ENCODE data around the gene AKR1C8.
"Not testable (repeated sequence)": the region's sequence is repeated elsewhere in the genome, so short reads cannot be mapped to it uniquely, and the experiment has no call there.

The AKR1C8 gene

DNA sequence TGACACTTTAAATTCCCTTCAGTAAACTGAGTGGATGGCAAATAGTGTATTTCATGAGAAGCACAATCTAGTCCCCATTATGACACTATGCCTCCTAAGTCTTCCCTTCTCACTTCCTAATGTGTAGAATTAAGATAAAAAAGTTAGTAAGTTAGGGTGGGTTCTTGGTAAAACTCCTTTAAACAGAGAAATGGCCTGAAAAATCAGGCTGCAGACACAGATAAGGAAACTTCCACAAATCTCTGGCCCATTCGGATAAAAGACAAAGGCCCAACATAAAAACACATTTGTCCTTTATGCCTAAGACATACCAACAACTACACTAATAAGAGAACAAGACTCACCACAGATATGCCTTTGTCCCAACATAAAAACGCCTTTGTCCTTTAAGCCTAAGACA is 21.5 kb downstream of the AKR1C8 start:
- DNase-seq, result no peak

DNA sequence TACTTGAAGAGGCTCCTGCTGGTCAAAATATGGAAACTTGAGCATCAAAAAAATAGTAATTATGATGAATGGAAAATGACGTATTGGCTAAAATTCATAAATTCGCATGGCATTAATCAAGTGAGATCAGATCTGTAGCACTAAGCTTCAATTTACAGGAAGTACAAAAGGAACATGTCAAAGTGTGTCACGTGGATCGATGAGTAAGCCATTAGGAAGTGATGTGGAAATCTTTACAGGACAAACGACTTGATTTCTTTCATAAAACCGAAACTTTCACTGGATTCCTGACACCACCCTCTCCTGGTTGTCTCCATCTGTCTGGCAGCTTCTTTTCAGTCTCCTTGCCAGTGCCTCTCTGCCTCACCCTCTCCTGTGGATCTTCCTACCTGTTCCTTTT is 25.8 kb downstream of the AKR1C8 start:
- DNase-seq, result no peak

DNA sequence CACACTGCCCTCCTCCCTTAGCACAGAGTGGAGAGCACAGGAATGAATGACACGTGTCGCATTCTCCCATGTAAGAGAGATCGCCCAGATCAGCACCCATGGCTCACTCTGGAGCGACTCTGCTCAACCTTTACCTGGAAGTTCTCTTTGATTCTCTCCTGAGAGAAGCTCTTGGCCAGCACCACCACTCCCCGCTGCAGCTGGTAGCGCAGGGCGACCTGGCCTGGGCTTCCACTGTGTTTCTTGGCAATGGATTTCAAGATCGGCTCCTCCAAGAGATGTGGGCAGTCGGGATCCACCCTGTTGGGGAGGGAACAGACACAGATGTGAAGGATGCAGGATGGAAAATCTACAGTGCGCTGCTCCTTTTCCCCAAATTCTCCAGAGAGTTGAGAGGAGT is 27.4 kb downstream of the AKR1C8 start:
- no peak for DNase-seq

DNA sequence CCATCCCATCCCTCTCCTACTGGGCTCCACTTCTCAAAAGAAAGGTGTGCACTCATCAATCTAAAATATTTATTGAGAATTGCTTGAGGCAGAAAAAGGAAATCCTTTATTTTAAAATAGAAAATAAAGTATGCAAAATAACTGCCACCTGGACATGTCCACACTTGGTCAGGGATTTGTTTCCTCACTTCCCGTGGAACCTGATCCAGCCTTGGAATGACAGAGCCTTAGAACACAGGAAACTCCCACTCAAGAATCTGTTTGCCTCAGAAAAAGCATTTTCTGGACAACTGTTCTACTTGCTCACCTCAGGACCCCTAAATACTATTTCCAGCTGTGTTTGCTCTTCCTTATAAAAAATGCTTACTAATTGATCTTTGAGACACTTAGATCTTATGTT is 29.0 kb downstream of the AKR1C8 start:
- no peak for DNase-seq

DNA sequence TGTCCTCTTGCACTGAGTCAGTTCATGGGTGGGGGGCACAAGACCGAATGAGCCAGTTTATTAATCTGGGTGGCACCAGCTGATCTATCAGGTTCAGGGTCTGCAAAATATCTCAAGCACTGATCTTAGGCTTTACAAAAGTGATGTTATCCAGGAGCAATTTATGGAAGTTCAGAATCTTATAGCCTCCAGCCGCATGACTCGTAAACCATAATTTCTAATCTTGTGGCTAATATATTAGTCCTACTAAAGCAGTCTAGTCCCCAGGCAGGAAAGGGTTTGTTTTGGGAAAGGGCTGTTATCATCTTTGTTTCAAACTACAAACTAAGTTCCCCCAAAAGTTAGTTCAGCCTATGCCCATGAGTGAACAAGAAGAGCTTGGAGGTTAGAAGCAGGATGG is 33.9 kb downstream of the AKR1C8 start:
- no peak for DNase-seq

DNA sequence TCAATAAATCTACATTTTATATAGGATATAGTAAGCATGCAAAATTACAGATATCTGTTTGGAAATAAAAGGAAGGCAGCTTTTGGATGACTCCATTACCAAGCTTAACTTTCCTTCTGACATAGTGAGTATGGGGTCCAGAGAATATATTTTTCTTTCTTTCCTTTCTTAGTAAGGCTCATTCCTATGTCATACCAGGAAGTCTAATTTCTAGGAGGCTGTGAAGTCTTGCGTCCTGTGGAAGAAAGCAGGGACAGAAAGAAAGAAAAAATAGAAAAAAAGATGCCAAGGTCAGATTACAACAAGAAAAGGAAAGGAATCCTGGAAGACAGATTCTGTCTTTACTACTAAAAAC is 36.3 kb downstream of the AKR1C8 start:
- no peak for DNase-seq

DNA sequence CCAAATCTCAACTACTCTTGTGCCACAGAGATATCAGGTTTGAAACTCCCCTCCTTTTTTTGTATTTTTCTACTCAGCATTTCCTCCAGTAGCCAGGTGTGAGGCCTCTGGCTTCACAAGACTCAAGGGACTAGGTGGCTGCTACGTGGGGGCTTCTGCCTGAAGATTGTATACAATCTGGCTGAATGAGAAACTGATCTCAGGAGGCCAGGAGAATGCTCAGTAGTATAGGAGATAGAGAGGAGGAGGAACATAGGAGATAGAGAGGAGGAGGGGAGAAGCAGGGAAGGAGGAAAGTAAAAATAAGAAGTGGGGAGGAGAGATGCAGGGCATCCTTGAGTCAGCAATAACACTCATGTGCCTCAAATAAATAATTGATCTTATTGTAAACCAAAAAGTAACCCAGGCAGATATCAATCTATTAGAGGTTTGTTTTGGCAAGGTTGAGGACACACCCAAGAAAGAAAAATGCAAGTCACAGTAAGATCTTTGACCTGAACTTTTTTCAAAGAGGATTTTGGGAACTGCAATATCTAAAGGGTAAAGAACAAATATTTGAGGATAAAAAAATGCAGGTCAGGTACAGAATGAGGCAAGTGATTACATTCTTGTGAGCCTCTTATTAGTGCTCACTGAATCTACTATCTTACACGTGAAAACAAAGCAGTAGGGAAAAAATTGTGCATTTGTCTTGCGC is 36.8 kb downstream of the AKR1C8 start:
- no peak for DNase-seq

DNA sequence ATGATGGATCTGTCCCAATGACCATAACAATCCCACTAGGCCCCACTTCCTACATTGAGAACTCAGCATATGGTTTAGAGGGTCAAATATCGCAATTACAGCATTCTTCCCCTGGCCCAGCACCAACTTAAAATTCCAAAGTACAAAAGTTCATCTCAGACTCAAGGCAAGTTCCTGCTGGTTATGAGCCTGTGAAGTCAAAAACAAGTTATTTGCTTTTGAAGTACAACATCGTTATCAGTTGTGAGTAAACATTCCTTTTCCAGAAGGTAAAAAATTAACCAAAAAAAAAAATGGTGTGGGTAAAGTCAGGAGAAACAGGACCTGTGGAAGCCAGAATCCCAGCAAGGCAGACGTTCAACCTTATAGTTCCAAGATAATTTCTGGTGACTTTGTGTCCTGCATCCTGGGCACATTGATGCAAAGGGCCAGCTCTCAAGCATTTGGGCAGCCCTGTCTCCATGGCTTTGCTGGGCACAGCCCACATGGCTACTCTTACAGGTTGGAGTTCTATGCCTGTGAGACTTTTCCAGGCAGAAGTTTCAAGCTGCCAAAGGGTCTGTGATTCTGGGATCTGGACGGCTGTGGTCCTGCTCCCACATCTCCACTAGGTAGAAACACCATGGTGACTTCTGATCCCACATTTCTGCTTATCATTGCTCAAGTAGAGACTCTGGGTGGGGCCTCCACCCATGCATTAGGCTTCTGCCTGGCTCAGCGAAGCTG is 37.5 kb downstream of the AKR1C8 start:
- no peak for DNase-seq

DNA sequence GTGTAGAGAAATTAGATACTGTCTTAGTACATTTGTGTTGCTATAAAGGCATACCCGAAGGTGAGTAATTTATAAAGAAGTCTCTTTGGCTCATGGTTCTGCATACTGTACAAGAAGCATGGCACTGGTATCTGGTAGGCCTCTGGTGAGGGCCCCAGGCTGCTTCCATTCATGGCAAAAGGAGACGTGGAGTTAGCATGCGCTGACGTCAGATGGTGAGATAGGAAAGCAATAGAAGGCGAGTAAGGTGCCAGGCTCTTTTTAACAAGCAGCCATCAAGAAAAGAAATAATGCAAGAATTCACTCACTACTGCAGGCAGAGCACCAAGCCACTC is 38.1 kb downstream of the AKR1C8 start:
- no peak for DNase-seq

DNA sequence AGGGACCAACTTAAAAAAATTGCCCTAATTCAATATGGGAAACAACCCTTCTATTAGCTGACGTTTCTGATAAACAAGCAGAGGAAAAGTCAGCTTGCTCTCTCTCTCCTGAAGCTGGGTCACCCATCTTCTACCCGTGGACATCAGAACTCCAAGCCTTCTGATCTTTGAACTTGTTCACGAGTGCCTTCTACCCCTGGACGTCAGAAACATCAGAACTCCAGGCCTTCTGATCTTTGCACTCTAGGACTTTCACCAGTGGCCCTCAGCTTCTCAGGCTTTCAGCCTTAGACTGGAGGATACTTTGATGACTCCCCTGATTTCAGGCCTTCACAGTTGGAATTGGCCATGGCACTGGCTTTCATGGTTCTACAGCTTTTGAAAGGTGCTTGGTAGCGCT is 41.8 kb downstream of the AKR1C8 start:
- no peak for DNase-seq

DNA sequence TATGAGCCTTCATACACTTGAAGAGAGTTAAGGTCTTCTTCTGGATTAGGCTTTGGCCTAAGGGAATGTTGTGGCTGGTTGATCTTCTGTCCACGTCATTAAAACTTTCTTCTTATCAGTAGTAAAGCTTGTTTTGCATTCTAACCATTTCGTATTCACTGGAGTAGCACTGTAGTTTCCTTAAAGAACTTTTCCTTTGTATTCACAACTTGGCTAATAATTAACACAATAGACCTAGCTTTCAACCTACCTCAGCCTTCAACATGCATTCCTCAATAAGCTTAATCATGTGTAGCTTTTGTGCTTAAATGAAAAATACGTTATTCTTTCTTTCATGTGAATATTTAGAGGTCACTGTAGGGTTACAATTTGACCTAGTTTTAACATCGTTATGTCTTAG is 42.8 kb downstream of the AKR1C8 start:
- DNase-seq, result no peak

DNA sequence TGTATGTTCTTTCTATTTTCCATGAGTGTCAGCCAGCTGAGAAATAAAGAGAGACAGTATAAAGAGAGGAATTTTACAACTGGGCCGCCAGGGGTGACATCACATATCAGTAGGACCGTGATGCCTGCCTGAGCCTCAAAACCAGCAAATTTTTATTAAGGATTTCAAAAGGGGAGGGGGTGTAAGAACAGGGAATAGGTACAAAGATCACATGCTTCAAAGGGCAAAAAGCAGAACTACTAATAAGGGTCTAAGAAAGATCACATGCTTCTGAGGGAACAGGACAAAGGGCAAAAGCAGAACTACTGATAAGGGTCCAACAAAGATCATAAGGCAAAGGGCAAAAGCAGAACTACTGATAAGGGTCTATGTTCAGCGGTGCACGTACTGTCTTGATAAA is 47.3 kb downstream of the AKR1C8 start:
- not testable (repeated sequence) for DNase-seq

DNA sequence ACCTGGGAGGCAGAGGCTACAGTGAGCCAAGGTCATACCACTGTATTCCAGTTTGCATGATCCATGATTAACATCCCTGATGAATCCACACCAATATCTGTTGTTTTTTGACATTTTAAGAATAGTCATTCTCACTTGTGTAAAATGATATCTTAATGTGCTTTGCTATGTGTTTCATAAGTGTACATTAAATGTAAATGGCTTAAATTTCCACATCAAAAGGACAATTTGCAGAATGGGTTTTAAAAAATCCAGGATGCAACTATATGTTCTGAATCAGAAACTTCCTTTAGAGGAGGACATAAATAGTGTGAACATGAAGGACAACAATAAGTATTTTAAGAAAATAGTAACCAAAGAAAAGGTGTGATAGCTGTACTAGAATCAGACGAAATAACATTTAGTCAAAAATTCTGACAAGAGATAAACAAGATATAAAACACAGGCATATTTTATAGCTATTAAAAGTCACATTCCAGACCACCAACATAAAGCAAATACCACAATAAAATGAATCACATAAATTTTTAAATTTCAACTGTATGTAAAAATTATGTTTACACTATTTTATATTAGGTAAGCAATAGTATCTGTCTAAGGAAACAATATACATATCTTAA is 48.4 kb downstream of the AKR1C8 start:
- DNase-seq, result no peak

DNA sequence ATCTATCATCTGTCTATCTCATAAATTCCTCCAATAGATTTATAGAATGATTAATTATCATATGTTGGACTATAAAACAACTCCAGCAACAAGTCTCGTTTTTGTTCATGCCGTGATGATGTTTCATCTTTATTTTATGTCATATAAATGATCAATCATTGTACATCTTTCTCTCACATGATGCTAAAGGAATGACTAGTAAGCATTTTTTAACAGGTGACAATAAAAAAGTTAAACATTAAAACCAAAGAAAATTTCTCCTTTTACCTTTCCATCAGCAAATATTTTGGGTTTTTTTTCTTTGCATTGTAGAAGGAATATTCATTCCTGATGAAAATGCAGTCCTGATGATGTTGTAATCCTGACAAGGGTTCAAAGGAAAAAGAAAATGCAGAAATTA is 49.4 kb downstream of the AKR1C8 start:
- DNase-seq, result no peak

DNA sequence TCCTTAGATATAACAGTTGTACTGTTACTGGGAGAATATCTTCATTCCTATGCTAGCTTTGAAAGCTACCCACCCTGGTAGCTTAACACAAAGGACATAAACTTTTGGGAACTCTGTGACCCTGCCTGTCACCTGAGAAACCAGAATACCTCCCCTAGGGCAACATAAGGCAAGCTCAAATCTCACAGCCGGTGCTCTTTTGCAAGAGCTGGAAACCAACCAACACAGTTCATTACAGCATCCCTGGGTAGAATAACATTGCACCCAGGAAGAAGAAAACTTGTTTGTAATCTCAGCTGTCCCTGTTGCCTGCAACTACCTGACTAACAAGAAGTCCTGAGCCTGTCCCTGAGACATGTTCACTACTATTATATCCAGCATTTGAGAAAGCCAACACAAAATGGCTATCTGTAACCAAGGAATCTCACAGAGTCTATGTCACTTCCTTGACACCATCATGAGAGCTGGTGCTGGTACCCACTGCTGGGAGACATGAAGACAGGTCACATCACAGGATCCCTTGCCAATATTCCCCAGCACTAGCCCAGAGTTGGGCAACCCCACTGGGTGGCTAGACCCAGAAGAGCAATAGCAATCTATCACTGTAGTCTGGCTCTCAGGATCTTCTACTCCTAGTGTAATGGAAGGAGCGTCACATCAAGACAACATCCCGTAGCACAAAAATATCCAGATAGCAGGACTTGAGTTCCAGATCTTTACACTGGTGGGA is 59.5 kb downstream of the AKR1C8 start:
- no peak for DNase-seq

DNA sequence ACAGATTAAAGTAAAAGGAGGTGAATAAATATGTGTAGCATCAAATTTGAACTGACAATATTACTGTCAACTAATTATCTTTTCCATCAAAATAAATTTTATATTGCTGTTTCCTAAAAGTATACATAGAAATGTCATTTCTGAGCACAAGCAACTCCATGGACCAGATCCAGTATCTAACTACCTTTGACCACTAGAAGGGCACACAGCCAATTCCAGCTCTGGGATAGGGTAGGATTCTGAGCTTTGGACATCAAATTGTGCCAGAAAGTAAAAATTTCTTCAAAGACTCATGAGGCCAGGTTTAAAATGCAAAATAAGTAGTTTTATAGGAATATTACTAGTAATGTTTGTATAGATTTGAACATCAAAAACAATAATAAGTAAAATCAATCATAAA is 61.1 kb downstream of the AKR1C8 start:
- DNase-seq, result no peak

DNA sequence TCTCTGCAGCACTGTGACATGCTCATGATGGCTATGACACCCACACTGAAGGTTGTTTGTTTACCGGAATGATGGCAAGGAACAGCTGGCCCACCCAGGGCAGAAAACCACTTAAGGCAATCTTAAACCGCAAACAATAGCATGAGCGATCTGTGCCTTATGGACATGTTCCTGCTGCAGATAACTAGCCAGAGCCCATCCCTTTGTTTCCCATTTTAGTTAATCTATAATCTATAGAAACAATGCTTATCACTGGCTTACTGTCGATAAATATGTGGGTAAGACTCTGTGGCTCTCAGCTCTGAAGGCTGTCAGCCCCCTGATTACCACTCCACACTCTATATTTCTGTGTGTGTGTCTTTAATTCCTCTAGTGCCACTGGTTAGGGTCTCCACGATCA is 65.0 kb downstream of the AKR1C8 start:
- not testable (repeated sequence) for DNase-seq

DNA sequence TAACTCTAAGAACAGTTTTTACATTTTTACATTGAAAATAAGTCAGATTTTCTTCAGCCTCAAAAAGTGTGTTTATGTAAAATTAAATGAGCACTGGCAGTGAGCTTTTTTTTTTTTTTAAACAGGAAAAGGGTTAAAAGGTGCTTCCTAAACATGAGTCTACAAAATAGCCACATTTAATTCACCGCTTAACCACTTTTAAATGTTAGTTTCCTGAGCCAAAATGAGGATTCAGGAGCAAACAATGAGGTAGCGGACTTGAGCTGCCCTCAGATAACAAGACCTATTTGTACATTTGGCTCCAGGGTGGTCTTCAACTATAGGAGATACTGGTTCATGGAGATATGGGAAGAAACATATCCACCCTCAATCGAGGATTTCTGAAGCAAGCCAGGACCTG is 67.9 kb downstream of the AKR1C8 start:
- DNase-seq, result no peak

DNA sequence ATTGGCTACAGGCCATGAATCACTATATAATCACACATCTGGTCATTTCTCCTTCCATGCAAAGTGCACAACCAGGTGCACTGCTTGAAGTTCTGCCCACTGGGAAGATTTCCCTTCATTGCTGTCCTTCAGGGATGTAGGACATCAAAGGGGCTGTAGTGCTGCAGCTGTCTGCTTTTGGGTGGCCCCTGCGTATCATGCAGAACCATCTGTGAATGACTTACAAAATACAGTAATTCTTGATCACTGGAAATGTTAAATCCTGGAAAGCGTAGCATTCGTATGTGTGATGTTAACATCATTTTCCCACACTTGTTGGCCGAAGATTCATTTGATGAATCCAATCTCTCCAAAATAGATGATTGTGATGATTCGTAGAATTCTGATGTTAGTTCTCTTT is 68.3 kb downstream of the AKR1C8 start:
- DNase-seq, result no peak

DNA sequence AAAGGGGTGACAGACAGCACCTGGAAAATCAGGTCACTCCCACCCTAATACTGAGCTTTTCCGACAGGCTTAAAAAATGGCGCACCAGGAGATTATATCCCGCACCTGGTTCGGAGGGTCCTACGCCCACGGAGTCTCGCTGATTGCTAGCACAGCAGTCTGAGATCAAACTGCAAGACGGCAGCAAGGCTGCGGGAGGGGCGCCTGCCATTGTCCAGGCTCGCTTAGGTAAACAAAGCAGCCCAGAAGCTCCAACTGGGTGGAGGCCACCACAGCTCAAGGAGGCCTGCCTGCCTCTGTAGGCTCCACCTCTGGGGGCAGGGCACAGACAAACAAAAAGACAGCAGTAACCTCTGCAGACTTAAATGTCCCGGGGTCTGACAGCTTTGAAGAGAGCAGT is 75.1 kb downstream of the AKR1C8 start:
- not testable (repeated sequence) for DNase-seq

DNA sequence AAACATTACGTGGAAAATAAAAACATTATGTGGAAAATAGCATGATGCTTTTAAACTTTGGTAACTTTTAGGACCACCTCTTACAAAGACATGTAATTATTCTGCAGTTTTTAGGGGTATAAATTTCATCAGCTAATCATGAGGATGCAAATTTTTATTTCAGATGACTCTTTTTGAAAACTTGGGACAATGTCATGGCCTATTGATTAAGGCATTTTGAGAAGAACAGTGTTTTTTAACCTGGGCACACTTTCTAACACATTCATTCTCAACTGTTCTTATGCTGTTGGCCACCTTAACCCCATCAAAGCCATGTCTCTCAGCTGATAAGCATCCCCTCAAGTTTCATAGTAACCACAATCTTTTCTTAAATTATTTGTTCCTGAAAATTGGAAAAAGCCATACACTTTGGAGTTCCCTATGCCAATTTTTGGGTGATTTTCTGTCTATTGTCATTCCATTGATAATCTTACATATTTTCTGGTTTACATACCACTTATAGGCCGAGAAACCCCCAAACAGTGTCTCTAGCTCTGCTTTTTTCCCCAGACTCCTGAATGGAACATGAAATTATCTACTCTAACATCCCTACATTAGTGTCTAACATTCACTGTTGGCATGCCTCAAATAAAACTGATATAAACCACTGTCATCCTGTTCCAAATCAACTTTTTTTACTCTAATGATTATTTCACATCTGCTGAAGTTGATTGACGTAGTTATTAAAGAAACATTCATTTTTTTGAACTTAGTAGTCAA is 76.1 kb downstream of the AKR1C8 start:
- no peak for DNase-seq

DNA sequence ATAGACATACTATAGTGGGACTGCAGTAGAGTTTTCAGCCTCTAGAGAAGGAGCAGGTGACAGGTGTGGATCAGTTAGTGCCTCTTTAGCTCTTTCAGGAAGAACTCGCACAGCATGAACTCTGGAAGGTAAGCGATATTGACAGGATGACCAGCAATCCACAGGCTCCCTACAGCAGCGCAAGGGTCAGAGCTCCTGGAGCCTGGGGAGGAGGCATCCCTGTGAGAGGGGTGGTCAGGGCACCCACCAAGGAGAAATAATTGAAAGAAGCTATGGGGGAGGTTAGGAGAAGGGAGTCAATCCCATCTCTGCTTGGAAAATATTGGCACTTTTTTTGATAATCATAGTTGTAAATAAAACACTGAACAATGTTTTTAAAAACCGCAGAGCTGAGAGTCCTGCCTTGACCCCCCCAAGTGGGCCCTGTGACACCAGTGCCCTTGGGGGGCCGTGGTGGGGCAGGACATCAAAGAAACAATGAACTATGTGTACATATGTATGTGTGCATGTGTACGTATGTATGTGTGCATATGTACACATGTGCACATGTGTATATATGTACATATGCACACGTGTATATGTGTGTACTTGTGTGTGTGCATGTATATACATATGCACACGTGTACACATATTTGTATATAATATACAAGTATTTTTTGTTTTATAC is 77.0 kb downstream of the AKR1C8 start:
- no peak for DNase-seq

DNA sequence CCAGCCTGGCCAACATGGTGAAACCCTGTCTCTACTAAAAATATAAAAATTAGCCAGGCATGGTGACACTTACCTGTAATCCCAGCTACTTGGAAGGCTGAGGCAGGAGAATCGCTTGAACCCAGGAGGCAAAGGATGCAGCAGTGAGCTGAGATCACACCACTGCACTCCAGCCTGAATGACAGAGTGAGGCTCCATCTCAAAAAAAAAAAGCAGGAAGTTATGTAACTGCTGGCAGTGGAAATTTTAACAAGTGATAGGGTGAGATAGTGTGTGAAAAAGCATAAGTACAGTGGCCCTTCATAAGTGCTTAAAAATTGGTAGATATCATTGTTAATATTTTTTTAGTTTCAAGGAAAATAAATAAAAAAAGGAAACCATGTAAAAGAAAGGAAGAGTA is 78.4 kb downstream of the AKR1C8 start:
- DNase-seq, result no peak
